Gastrocnemius medialis (tissue), 4 donors: Measurements from ENCODE around the gene TENT5A.

ENCODE experiments used
- CTCF ChIP-seq, 5 experiments: fragments of 450-650 bp in 3 of 5; fragments of 200-600 bp in 2 of 5; sonication (generic) in 2 of 5; IDR thresholded peaks in 4 of 5; conservative IDR thresholded peaks in 1 of 5; 1 replicate in 4 of 5; 2 replicates in 1 of 5; pipeline ENCODE4 v1.5.1; 2016 to 2019; ENCODE audit warnings: antibody characterized with exemption in 5 of 5, mild to moderate bottlenecking in 3 of 5, moderate library complexity in 3 of 5
- POLR2A ChIP-seq, 2 donors: fragments of 450-650 bp; IDR thresholded peaks; one replicate each; pipeline ENCODE4 v1.6.1; 2017; ENCODE audit warnings: antibody characterized with exemption in 2 of 2, mild to moderate bottlenecking in 2 of 2, moderate library complexity in 2 of 2

GRCh38 chr6:81750681-81751387 is 1.6 kb downstream of the TENT5A start:
- TF ChIP-seq CTCF (IDR thresholded peaks at IDR 0.05 in 4 of 5, conservative IDR thresholded peaks at IDR 0.05 in 1 of 5) (no peak), POLR2A (IDR thresholded peaks at IDR 0.05) (no peak)
